Measurements from ENCODE around the gene RMND1.

The RMND1 gene

GRCh38 chr6:151375833-151376232 is 76.1 kb downstream of the RMND1 start:
- Histone ChIP-seq H3K79me2 (peaks cover 16% of the 10 kb centered on the region), H3K9me3 (ENCODE audit: control insufficient read depth, low read length) (no peaks in the 10 kb centered on the region), H3K4me2 (ENCODE audit: low read length) (no peak overlapping the region), H3K4me3 (ENCODE audit: low read depth, low read length) (no peak overlapping the region), H3K9ac (no peak overlapping the region), H3K36me3 (ENCODE audit: control insufficient read depth, insufficient read depth, low read length) (no peaks in the 10 kb centered on the region), H3K4me1 (no peaks in the 10 kb centered on the region), H3K27me3 (ENCODE audit: control insufficient read depth, insufficient read depth, low read length) (no peaks in the 10 kb centered on the region), H3K27ac (no peak overlapping the region), H2AFZ (no peak overlapping the region)
- TF ChIP-seq, protein P1, sequence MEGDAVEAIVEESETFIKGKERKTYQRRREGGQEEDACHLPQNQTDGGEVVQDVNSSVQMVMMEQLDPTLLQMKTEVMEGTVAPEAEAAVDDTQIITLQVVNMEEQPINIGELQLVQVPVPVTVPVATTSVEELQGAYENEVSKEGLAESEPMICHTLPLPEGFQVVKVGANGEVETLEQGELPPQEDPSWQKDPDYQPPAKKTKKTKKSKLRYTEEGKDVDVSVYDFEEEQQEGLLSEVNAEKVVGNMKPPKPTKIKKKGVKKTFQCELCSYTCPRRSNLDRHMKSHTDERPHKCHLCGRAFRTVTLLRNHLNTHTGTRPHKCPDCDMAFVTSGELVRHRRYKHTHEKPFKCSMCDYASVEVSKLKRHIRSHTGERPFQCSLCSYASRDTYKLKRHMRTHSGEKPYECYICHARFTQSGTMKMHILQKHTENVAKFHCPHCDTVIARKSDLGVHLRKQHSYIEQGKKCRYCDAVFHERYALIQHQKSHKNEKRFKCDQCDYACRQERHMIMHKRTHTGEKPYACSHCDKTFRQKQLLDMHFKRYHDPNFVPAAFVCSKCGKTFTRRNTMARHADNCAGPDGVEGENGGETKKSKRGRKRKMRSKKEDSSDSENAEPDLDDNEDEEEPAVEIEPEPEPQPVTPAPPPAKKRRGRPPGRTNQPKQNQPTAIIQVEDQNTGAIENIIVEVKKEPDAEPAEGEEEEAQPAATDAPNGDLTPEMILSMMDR (IDR thresholded peaks at IDR 0.05) = no peak

DNA sequence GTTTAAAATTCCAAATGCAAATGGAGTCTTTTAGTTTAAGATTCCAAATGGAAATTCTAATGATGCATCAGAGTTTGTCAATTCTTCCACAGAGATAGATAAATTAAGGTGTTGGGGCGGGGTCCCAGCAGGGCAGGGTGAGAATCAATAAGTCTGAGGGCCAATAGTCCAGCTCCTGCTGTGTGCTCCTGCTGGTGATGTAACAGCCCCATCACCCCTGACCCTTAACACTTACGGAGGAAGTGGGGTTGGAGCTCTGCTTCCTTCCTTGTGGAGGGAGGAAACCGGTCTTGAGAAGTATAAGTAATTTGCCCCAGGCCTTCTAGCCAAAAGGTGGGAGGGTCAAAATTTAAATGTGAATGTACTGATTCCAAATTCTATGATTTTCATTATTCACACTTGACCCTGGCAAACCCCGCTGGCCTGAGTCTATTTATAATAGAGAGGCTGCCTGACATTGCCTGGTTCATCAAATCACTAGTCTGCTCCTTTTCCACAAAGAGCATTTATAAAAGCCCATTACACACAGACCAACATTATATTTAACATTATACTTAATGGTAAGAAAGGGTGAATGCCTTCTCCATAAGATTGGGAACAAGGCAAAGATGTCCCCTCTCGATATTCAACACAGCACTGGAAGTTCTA is 77.8 kb downstream of the RMND1 start:
- H3K27ac ChIP-seq = no peak overlapping the region
- H3K4me3 ChIP-seq (ENCODE audit: low read depth, low read length) = no peak overlapping the region
- H2AFZ ChIP-seq = no peak overlapping the region
- H3K27me3 ChIP-seq (ENCODE audit: control insufficient read depth, insufficient read depth, low read length) = no peaks in the 10 kb centered on the region
- H3K9ac ChIP-seq = no peak overlapping the region
- TF ChIP-seq, protein P1 (IDR thresholded peaks at IDR 0.05) = no peak
- H3K9me3 ChIP-seq (ENCODE audit: control insufficient read depth, low read length) = no peaks in the 10 kb centered on the region
- H3K79me2 ChIP-seq = peaks cover 7% of the 10 kb centered on the region
- H3K4me1 ChIP-seq = no peaks in the 10 kb centered on the region
- H3K4me2 ChIP-seq (ENCODE audit: low read length) = no peak overlapping the region
- H3K36me3 ChIP-seq (ENCODE audit: control insufficient read depth, insufficient read depth, low read length) = no peaks in the 10 kb centered on the region

DNA sequence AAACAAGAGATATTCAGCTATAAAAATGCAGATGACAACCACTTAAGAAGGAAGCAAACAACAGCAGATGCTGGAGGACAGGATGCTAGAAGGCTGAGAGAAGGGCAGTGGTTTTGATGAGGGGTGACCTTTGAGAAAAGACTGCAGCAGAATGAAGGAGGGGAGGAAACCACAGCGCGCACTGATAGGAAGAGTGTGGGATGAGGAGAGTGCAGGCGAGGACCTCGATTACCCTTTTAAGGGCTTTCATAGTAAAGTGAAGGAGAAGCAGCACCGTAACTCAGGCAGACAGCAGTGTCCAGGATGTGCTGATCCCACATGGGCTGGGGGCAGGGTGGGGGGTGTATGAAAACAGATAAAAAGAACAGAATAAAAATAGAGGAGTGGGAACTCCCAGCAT is 79.8 kb downstream of the RMND1 start:
- Histone ChIP-seq H3K9ac (no peak overlapping the region), H3K9me3 (ENCODE audit: control insufficient read depth, low read length) (no peaks in the 10 kb centered on the region), H2AFZ (no peak overlapping the region), H3K36me3 (ENCODE audit: control insufficient read depth, insufficient read depth, low read length) (no peaks in the 10 kb centered on the region), H3K79me2 (peaks cover 7% of the 10 kb centered on the region), H3K4me2 (ENCODE audit: low read length) (no peak overlapping the region), H3K27ac (no peak overlapping the region), H3K4me3 (ENCODE audit: low read depth, low read length) (no peak overlapping the region), H3K27me3 (ENCODE audit: control insufficient read depth, insufficient read depth, low read length) (no peaks in the 10 kb centered on the region), H3K4me1 (no peaks in the 10 kb centered on the region)
- TF ChIP-seq, protein P1 (IDR thresholded peaks at IDR 0.05) = no peak

DNA sequence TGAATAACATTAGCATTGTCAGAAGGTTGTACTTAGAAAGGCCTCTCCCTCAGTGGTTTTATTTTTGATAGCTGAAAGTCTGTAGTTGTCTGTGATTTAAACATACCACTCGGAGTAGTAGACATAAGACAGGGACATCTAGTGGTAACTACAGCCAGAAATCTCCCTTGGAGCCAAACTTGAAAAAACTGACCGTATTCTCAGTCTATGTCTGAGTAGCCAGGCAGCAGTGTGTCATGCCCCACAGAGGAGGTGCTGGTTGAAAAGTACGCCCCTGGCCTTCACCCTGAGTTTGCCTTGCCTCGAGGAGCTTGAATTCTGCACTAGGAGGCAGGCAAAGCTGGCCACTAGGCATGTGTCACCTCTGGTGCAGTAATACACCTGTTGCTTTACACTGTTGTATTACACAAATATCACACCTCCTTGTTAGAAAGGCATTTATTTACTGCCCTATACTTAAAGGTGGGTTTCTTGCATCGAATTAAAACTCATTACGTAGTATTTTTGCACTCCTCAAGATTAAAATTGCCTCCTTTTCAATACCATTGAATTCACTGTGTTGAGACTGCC is 81.3 kb downstream of the RMND1 start:
- Histone ChIP-seq H3K4me2 (ENCODE audit: low read length) (no peak overlapping the region), H3K36me3 (ENCODE audit: control insufficient read depth, insufficient read depth, low read length) (no peaks in the 10 kb centered on the region), H3K4me3 (ENCODE audit: low read depth, low read length) (no peak overlapping the region)

More for the DNA sequence above, 81.3 kb downstream of the RMND1 start:
- TF ChIP-seq, protein P1 (IDR thresholded peaks at IDR 0.05) = no peak
- H2AFZ ChIP-seq = no peak overlapping the region
- peaks cover 2% of the 10 kb centered on the region for H3K79me2 ChIP-seq
- H3K4me1 ChIP-seq = no peaks in the 10 kb centered on the region
- H3K27ac ChIP-seq = no peak overlapping the region
- no peaks in the 10 kb centered on the region for H3K27me3 ChIP-seq (ENCODE audit: control insufficient read depth, insufficient read depth, low read length)
- H3K9ac ChIP-seq = no peak overlapping the region
- H3K9me3 ChIP-seq (ENCODE audit: control insufficient read depth, low read length) = no peaks in the 10 kb centered on the region

Data from parathyroid adenoma (tissue), 2 donors.